HepG2 (cell line): ENCODE data around the gene DQX1. TPM values are rescaled to one million over a fixed set of nuclear protein-coding genes. Genes with fewer than 3 reads are reported as not detected.

Experiments used
- ATM ChIP-seq: fragments of 450-650 bp; IDR thresholded peaks from 2 replicates; pipeline ENCODE4 v1.7.1; 2017; ENCODE audit warnings: mild to moderate bottlenecking, borderline replicate concordance
- GATAD2A ChIP-seq: IDR thresholded peaks from 2 replicates; pipeline ENCODE4 v1.6.1; 2016
- HNF1A ChIP-seq, 2 experiments: sonication (generic) in 1 of 2; formaldehyde crosslinking in 1 of 2; IDR thresholded peaks; 2 replicates each; pipeline versions ENCODE4 v1.4.0 to v1.6.1; 2016 to 2020; ENCODE audit warnings: borderline replicate concordance in 1 of 2, low read depth in 1 of 2, mild to moderate bottlenecking in 1 of 2, missing genetic modification reagents in 1 of 2
- HNF4A ChIP-seq: sonication (generic); formaldehyde crosslinking; IDR thresholded peaks from 2 replicates; pipeline ENCODE4 v1.4.0; 2020; ENCODE audit warnings: missing genetic modification reagents
- IRF9 ChIP-seq: sonication (generic); formaldehyde crosslinking; IDR thresholded peaks from 2 replicates; pipeline ENCODE4 v1.8.0; 2022; ENCODE audit warnings: missing genetic modification reagents, mild to moderate bottlenecking, borderline replicate concordance
- NONO ChIP-seq, 2 experiments: fragments of 450-650 bp in 1 of 2; sonication (generic) in 1 of 2; formaldehyde crosslinking in 1 of 2; IDR thresholded peaks in 1 of 2; conservative IDR thresholded peaks in 1 of 2; 2 replicates each; pipeline versions ENCODE4 v1.6.1 to v1.8.0; 2017 to 2022; ENCODE audit warnings: mild to moderate bottlenecking in 1 of 2, missing genetic modification reagents in 1 of 2, moderate library complexity in 1 of 2
- NR2F6 ChIP-seq, 2 experiments: IDR thresholded peaks; 2 replicates each; pipeline ENCODE4 v1.6.1; 2016; ENCODE audit warnings: antibody characterized with exemption in 1 of 2, mild to moderate bottlenecking in 1 of 2
- PBX2 ChIP-seq: IDR thresholded peaks from 2 replicates; pipeline ENCODE4 v1.6.1; 2016; ENCODE audit warnings: control low read depth
- PLRG1 ChIP-seq: fragments of 450-650 bp; conservative IDR thresholded peaks from 2 replicates; pipeline ENCODE4 v1.6.1; 2016
- PRDM4 ChIP-seq: sonication (generic); formaldehyde crosslinking; IDR thresholded peaks from 2 replicates; pipeline ENCODE4 v1.9.0; 2021; ENCODE audit warnings: missing genetic modification reagents, borderline replicate concordance
- RAD21 ChIP-seq: fragments of 450-650 bp; formaldehyde crosslinking; IDR thresholded peaks from 2 replicates; pipeline ENCODE4 v1.5.0; 2020; ENCODE audit warnings: mild to moderate bottlenecking
- SOX6 ChIP-seq, 2 experiments: fragments of 450-650 bp in 1 of 2; sonication (generic) in 1 of 2; formaldehyde crosslinking in 1 of 2; IDR thresholded peaks; 2 replicates each; pipeline versions ENCODE4 v1.4.0 to v1.6.1; 2017 to 2020; ENCODE audit warnings: antibody characterized with exemption in 1 of 2, mild to moderate bottlenecking in 1 of 2, missing genetic modification reagents in 1 of 2
- ZNF30 ChIP-seq: sonication (generic); formaldehyde crosslinking; IDR thresholded peaks from 2 replicates; pipeline ENCODE4 v1.5.0; 2020; ENCODE audit warnings: mild to moderate bottlenecking, missing genetic modification reagents
- ZNF546 ChIP-seq: sonication (generic); formaldehyde crosslinking; conservative IDR thresholded peaks from 2 replicates; pipeline ENCODE4 v1.8.1; 2023; ENCODE audit warnings: mild to moderate bottlenecking, missing genetic modification reagents
- ZNF577 ChIP-seq: sonication (generic); formaldehyde crosslinking; IDR thresholded peaks from 2 replicates; pipeline ENCODE4 v1.4.0; 2020; ENCODE audit warnings: mild to moderate bottlenecking, low read depth, missing genetic modification reagents, borderline replicate concordance
- ZNF83 ChIP-seq: sonication (generic); formaldehyde crosslinking; IDR thresholded peaks from 2 replicates; pipeline ENCODE4 v1.4.0; 2020; ENCODE audit warnings: missing genetic modification reagents, mild to moderate bottlenecking, borderline replicate concordance
- polyA plus RNA-seq, 8 experiments: library from polyadenylated mRNA; depleted of rRNA in 3 of 8; stranded (reverse) in 7 of 8; unstranded in 1 of 8; fragments of >200 nt; fragmentation: Illumina TruSeq in 4 of 8; extraction: Trizol in 4 of 8; gene quantifications; 2 replicates each; pipeline versions ENCODE4 v1.2.1 to v1.2.3, GENCODE V29; 2011 to 2016; ENCODE audit warnings: low read depth in 4 of 8, missing spikeins in 1 of 8, mixed read lengths in 1 of 8; ENCODE audit not compliant: insufficient read depth in 1 of 8
- total RNA-seq, 5 experiments: library from RNA; depleted of rRNA; stranded (reverse); fragments of >200 nt; fragmentation: Illumina TruSeq; extraction: Trizol; gene quantifications; 2 replicates each; pipeline ENCODE4 v1.2.3, GENCODE V29; 2016; ENCODE audit warnings: low read depth in 1 of 5

Gene DQX1
- total and polyA plus RNA-seq, 2 of the 13 experiments (the other 11 are each of a cell fraction or from before 2014, with no cell fraction given), result 27.6 to 89.8 TPM

GRCh38 chr2:74472086-74472944 lies 53.7 kb downstream of the DQX1 start, which contains the start of gene MRPL53 (continued):
- TF ChIP-seq PRDM4 (CRISPR knock-in tag) (no peak; the same call in 1 of the 2 replicates), PBX2 (CRISPR knock-in tag) (no peak), SOX6 (IDR thresholded peaks at IDR 0.05) (no peak), SOX6 (CRISPR knock-in tag; IDR thresholded peaks at IDR 0.05) (peak; percentile 77), HNF1A (IDR thresholded peaks at IDR 0.05; ENCODE audit: low read depth) (no peak; the same call in 1 of the 2 replicates), HNF1A (CRISPR knock-in tag; IDR thresholded peaks at IDR 0.05; ENCODE audit: borderline replicate concordance) (peak; percentile 89), ZNF83 (peak; percentile 79; the same call in 1 of the 2 replicates), ATM (no peak), ZNF546 (CRISPR knock-in tag) (peak; percentile 81; the same call in 1 of the 2 replicates), NONO (IDR thresholded peaks at IDR 0.05) (no peak), NONO (CRISPR knock-in tag; conservative IDR thresholded peaks at IDR 0.05) (peak; percentile 100), ZNF30 (CRISPR knock-in tag) (peak; percentile 92; the same call in 1 of the 2 replicates), HNF4A (CRISPR knock-in tag) (peak; percentile 39; the same call in 1 of the 2 replicates), PLRG1 (no peak), RAD21 (peak; percentile 45; the same call in 1 of the 2 replicates), NR2F6 (IDR thresholded peaks at IDR 0.05) (no peak; the same call in 1 of the 2 replicates), NR2F6 (CRISPR knock-in tag; IDR thresholded peaks at IDR 0.05) (peak; percentile 81), GATAD2A (CRISPR knock-in tag) (peak; percentile 79), IRF9 (CRISPR knock-in tag) (peak; percentile 98; the same call in 1 of the 2 replicates), ZNF577 (CRISPR knock-in tag) (0 out of 2 replicates have a peak, but pooled peaks have one; percentile 77)
